SH-SY5Y (cell line): Measurements from ENCODE around the gene SNTN.
A peak's percentile ranks its signal among the peaks of the same experiment; 100 is the strongest.

Source experiments
- GATA2 ChIP-seq: IDR thresholded peaks from 2 replicates; pipeline ENCODE4 v1.6.1; 2011; ENCODE audit warnings: mild to moderate bottlenecking, low read depth, low read length
- GATA3 ChIP-seq: IDR thresholded peaks from 2 replicates; pipeline ENCODE4 v1.6.1; 2011; ENCODE audit warnings: low read depth, mild to moderate bottlenecking, low read length, moderate library complexity

Gene SNTN

DNA sequence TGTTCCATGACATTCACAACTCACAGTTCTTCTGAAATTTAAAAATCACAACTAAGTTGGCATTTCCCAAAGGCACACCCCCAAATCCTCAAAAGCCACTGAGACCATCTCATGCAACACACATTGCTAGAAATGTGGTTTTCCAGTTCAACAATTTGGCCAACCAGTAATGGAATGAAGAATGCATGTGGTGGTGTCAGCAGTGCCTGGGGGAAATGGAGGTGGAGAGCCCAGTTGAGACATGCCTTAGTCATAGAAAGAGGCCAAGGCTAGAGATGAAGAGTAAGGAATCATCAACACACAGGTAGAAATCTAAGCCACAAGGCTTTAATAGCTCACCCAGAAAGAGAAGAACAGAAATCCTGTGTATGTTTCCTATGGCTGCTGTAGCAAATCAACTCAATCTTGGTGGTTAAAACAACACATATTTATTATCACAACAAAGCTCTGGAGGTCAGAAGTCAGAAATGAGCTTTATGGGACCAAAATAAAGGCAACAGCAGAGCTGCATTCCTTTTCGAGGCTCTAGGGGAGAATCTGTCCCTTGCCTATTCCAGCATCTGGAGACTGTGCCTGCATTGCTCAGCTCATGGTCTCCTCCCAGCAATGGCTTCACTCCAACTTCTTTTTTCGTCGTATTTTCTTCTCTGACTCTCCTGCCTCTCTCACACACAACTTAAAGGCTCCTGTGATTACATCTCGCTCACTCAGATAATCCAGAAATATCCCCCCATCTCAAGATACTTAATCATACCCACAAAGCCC is 54.0 kb downstream of the SNTN start:
- no peak for TF ChIP-seq GATA3
- no peak for TF ChIP-seq GATA2

DNA sequence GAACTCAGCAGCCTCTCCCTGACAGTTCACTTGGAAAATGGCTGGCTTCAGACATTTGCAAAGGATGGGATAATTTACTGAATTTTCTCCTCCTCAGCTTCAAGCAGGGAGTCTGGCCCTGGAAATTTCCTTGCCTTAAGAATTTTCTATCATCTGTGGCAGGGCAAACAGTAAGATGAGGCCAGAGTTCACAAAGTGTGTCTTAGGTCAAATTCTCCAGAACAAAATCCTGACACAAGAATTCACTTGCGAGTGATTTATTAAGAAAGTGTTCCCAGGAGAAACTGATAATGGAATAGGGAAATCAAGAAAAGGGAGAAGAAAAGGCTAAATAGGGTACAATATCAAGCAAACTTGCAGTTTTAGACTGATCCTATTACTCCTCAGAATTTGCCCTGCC is 55.3 kb downstream of the SNTN start:
- TF ChIP-seq GATA2, result no peak

DNA sequence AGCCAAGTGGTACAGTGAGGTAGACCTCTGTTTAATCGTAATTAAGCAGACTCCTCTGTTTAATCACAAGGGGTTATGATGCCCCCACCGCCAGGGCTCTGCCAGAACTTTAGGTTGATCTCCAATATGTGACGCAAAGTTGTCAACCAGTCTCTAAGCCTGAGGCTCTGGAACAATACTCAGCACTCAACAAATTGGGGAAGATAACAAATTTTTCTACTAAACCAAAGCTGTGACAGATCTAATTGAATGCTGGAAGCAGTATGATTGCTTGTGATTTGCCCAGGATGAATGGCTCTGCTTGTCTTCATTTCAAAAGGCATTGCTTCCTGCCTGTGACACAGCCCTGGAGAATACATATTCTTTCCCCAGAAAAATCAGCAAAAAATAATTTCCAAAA is 57.1 kb downstream of the SNTN start:
- peak; percentile 57 for TF ChIP-seq GATA2
- TF ChIP-seq GATA3, result no peak
